ENCODE data around the gene ATP8B4. TPM values are rescaled to one million over a fixed set of nuclear protein-coding genes. Genes with fewer than 3 reads are reported as not detected.

The ATP8B4 gene
- polyA plus RNA-seq, 1 of the 3 experiments (the other 2 are of a cell fraction) = 0.03 TPM

GRCh38 chr15:50163719-50164410, 44.8 kb upstream of the ATP8B4 start:
- no peak for DNase-seq
- TF ChIP-seq TCF12 (IDR thresholded peaks at IDR 0.05) = no peak
- no peak for TF ChIP-seq CTCF (IDR thresholded peaks at IDR 0.05)
- TF ChIP-seq USF2 (IDR thresholded peaks at IDR 0.05; ENCODE audit: borderline replicate concordance, low read depth, low read length) = no peak
- no peak for TF ChIP-seq JUND (IDR thresholded peaks at IDR 0.05)
- no peak for TF ChIP-seq FOSL2 (IDR thresholded peaks at IDR 0.05; ENCODE audit: borderline replicate concordance, low read depth)
- TF ChIP-seq IRF3 (IDR thresholded peaks at IDR 0.05; ENCODE audit: low read depth, low read length) = no peak
- no peak for TF ChIP-seq MAX (IDR thresholded peaks at IDR 0.05; ENCODE audit: low read depth)
- no peak for TF ChIP-seq SMC3 (IDR thresholded peaks at IDR 0.05; ENCODE audit: low read depth, low read length)
- TF ChIP-seq RXRA (IDR thresholded peaks at IDR 0.05; ENCODE audit: borderline replicate concordance, low read depth) = no peak

GRCh38 chr15:50162969-50163718, 44.1 kb upstream of the ATP8B4 start:
- POLR2A ChIA-PET = no interaction called here
- TF ChIP-seq PBX3 (IDR thresholded peaks at IDR 0.05) (peak; percentile 29), POLR2AphosphoS5 (IDR thresholded peaks at IDR 0.05; ENCODE audit: low read depth, low read length) (no peak), JUND (IDR thresholded peaks at IDR 0.05) (peak; percentile 34; the same call in 1 of the 2 replicates), MXI1 (IDR thresholded peaks at IDR 0.05; ENCODE audit: low read depth, low read length) (no peak), USF2 (IDR thresholded peaks at IDR 0.05; ENCODE audit: borderline replicate concordance, low read depth, low read length) (no peak), RCOR1 (IDR thresholded peaks at IDR 0.05; ENCODE audit: low read length) (no peak), REST (IDR thresholded peaks at IDR 0.05; ENCODE audit: low read depth, low read length) (no peak)

More at GRCh38 chr15:50163719-50164410, 44.8 kb upstream of the ATP8B4 start:
- H3K27me3 ChIP-seq (ENCODE audit: insufficient read depth) = no peaks in the 10 kb centered on the region
- POLR2A ChIA-PET = no interaction called here
- no peak overlapping the region for H3K9ac ChIP-seq
- no peaks in the 10 kb centered on the region for H4K20me1 ChIP-seq (ENCODE audit: insufficient read depth)
- 55% methylated on average over 2 of the region's 2 CpGs for WGBS (ENCODE audit: low lambda C conversion rate)
- H2AFZ ChIP-seq (ENCODE audit: low read depth) = no peak overlapping the region
- no peaks in the 10 kb centered on the region for H3K36me3 ChIP-seq (replicated peaks in 1 of 2; ENCODE audit: control insufficient read depth in 1 of 2, insufficient read depth in 2 of 2, low read length in 1 of 2)
- H3F3A ChIP-seq (replicated peaks; ENCODE audit: insufficient read depth) = peaks cover 22% of the 10 kb centered on the region
- H3K9me2 ChIP-seq = no peaks in the 10 kb centered on the region
- no peak overlapping the region for H3K27ac ChIP-seq (ENCODE audit: low read depth in 2 of 2, low read length in 1 of 2)
- H3K4me1 ChIP-seq (ENCODE audit: control insufficient read depth in 1 of 2, insufficient read depth in 2 of 2, low read depth in 1 of 2, low read length in 1 of 2) = no peaks in the 10 kb centered on the region; a peak in 1 of 4 replicates
- no peaks in the 10 kb centered on the region for H3K79me2 ChIP-seq (ENCODE audit: insufficient read depth)
- CTCF ChIA-PET = no interaction called here
- H3K4me3 ChIP-seq (ENCODE audit: low read depth in 2 of 2, low read length in 1 of 2) = no peak overlapping the region
- no peak overlapping the region for H3K4me2 ChIP-seq
- no peaks in the 10 kb centered on the region for H3K9me3 ChIP-seq

More at GRCh38 chr15:50162969-50163718, 44.1 kb upstream of the ATP8B4 start:
- Histone ChIP-seq H3K79me2 (ENCODE audit: insufficient read depth) (no peaks in the 10 kb centered on the region), H3K9me3 (no peaks in the 10 kb centered on the region), H3K4me1 (ENCODE audit: control insufficient read depth in 1 of 2, insufficient read depth in 2 of 2, low read depth in 1 of 2, low read length in 1 of 2) (no peaks in the 10 kb centered on the region; a peak in 1 of 4 replicates), H2AFZ (ENCODE audit: low read depth) (no peak overlapping the region), H3F3A (replicated peaks; ENCODE audit: insufficient read depth) (peaks cover 22% of the 10 kb centered on the region), H3K36me3 (replicated peaks in 1 of 2; ENCODE audit: control insufficient read depth in 1 of 2, insufficient read depth in 2 of 2, low read length in 1 of 2) (no peaks in the 10 kb centered on the region), H4K20me1 (ENCODE audit: insufficient read depth) (no peaks in the 10 kb centered on the region), H3K27ac (ENCODE audit: low read depth in 2 of 2, low read length in 1 of 2) (no peak overlapping the region), H3K9ac (no peak overlapping the region), H3K4me3 (ENCODE audit: low read depth in 2 of 2, low read length in 1 of 2) (no peak overlapping the region), H3K27me3 (ENCODE audit: insufficient read depth) (no peaks in the 10 kb centered on the region), H3K9me2 (no peaks in the 10 kb centered on the region), H3K4me2 (no peak overlapping the region)
- no peak for DNase-seq
- CTCF ChIA-PET = interaction anchor here (0.5 kb wide), 1 partner anchor 18 kb away, joined by 3 read pairs; no protein-coding TSS in a partner anchor
- WGBS (ENCODE audit: low lambda C conversion rate) = 17% methylated on average over 2 of the region's 2 CpGs

All from SK-N-SH (cell line).